A673 (cell line): ENCODE measurements around the gene HTD2. TPM values are rescaled to one million over a fixed set of nuclear protein-coding genes. Genes with fewer than 3 reads are reported as not detected.

ENCODE experiments used
- Bru-seq: library from RNA; stranded (reverse); fragments of 400-500 nt; gene quantifications from one replicate; lab custom pipeline; 2021; lab: Mats Ljungman, UMichigan
- BruChase-seq, 2 experiments: library from RNA; stranded (reverse); fragments of 400-500 nt; gene quantifications; one replicate each; lab custom pipeline; 2021; lab: Mats Ljungman, UMichigan
- BruUV-seq: library from RNA; stranded (reverse); fragments of 400-500 nt; replicated peaks from 2 replicates; lab custom pipeline; 2021; lab: Mats Ljungman, UMichigan
- CTCF ChIA-PET: fragments of 300-600 bp; sonication (Branson Sonifier 250); formaldehyde crosslinking; loops from one replicate; lab custom pipeline; 2022; ENCODE audit warnings: antibody characterized with exemption; lab: Charles Lee
- POLR2A ChIA-PET: fragments of 300-600 bp; sonication (Branson Sonifier 250); formaldehyde crosslinking; loops from one replicate; lab custom pipeline; 2022; ENCODE audit warnings: antibody characterized with exemption; ENCODE audit not compliant: low non-redundant PET; lab: Charles Lee
- DNase-seq: peaks from one replicate; pipeline ENCODE4 v3.0.0-alpha.2; 2015; ENCODE audit warnings: low spot score
- H3K27ac ChIP-seq: fragments of 200-600 bp; sonication (generic); 2 replicates; pipeline ENCODE4 v1.5.1; 2016; ENCODE audit warnings: mixed run types, low read depth, mild to moderate bottlenecking, mixed read lengths, antibody characterized with exemption, low read length; ENCODE audit not compliant: poor library complexity, severe bottlenecking
- H3K27me3 ChIP-seq: fragments of 200-600 bp; sonication (generic); replicated peaks from 2 replicates; pipeline ENCODE4 v1.6.1; 2017; ENCODE audit warnings: mixed run types, low read depth, mild to moderate bottlenecking, mixed read lengths, antibody characterized with exemption, low read length; ENCODE audit not compliant: insufficient read depth, poor library complexity
- H3K36me3 ChIP-seq: fragments of 200-600 bp; sonication (generic); 2 replicates; pipeline ENCODE4 v1.6.1; 2016; ENCODE audit warnings: mixed run types, mild to moderate bottlenecking, mixed read lengths, antibody characterized with exemption, low read length; ENCODE audit not compliant: insufficient read depth, poor library complexity, severe bottlenecking
- H3K4me1 ChIP-seq: fragments of 200-600 bp; sonication (generic); 2 replicates; pipeline ENCODE4 v1.6.1; 2017; ENCODE audit warnings: mixed run types, mild to moderate bottlenecking, mixed read lengths, antibody characterized with exemption, low read length; ENCODE audit not compliant: insufficient read depth, poor library complexity, severe bottlenecking
- H3K4me3 ChIP-seq: fragments of 200-600 bp; sonication (generic); 2 replicates; pipeline ENCODE4 v1.5.1; 2016; ENCODE audit warnings: low read depth, mixed run types, mild to moderate bottlenecking, mixed read lengths, low read length; ENCODE audit not compliant: poor library complexity, severe bottlenecking
- H3K9me3 ChIP-seq: fragments of 200-600 bp; sonication (generic); 2 replicates; pipeline ENCODE4 v1.6.1; 2016; ENCODE audit warnings: mixed run types, low read depth, mild to moderate bottlenecking, mixed read lengths, antibody characterized with exemption, low read length; ENCODE audit not compliant: poor library complexity, severe bottlenecking
- CTCF ChIP-seq: fragments of 300-800, 200-600 bp; sonication (generic); conservative IDR thresholded peaks from 2 replicates; pipeline ENCODE4 v1.5.1; 2017; ENCODE audit warnings: low read depth, mild to moderate bottlenecking, antibody characterized with exemption, low read length, moderate library complexity, mixed read lengths
- EZH2 ChIP-seq: fragments of 200-600 bp; sonication (generic); IDR thresholded peaks from 2 replicates; pipeline ENCODE4 v1.6.1; 2017; ENCODE audit warnings: borderline replicate concordance, low read depth, mild to moderate bottlenecking, mixed read lengths, antibody characterized with exemption, low read length; ENCODE audit not compliant: poor library complexity, severe bottlenecking
- intact Hi-C: fragments of 100-400 bp; cut with micrococcal nuclease; formaldehyde crosslinking; loops from one replicate; pipeline ENCODE4 v1.10.0; 2022; ENCODE audit not compliant: unreplicated experiment
- long read RNA-seq: library from polyadenylated mRNA; stranded (forward); transcript quantifications from one replicate; pipeline ENCODE4 v2.0.0, GENCODE V29; 2022
- total RNA-seq: library from RNA; stranded (reverse); gene quantifications from 2 replicates; pipeline ENCODE4 v1.2.3, GENCODE V29; 2021

HTD2 gene
- total RNA-seq: 9.0 and 9.6 TPM in 2 replicates
- Bru-seq, nascent RNA: percentile 78 among the genes with signal in this experiment
- percentile 65 among the genes with signal in this experiment for BruChase-seq, experiment 1, labeled RNA remaining after a 2-hour chase
- BruChase-seq, experiment 2, labeled RNA remaining after a 6-hour chase: percentile 75 among the genes with signal in this experiment
- long read RNA-seq, partial matches to known transcripts: 0 of 5 reads
- long read RNA-seq, other reads (novel, unspliced or antisense): 0 of 5 reads

DNA sequence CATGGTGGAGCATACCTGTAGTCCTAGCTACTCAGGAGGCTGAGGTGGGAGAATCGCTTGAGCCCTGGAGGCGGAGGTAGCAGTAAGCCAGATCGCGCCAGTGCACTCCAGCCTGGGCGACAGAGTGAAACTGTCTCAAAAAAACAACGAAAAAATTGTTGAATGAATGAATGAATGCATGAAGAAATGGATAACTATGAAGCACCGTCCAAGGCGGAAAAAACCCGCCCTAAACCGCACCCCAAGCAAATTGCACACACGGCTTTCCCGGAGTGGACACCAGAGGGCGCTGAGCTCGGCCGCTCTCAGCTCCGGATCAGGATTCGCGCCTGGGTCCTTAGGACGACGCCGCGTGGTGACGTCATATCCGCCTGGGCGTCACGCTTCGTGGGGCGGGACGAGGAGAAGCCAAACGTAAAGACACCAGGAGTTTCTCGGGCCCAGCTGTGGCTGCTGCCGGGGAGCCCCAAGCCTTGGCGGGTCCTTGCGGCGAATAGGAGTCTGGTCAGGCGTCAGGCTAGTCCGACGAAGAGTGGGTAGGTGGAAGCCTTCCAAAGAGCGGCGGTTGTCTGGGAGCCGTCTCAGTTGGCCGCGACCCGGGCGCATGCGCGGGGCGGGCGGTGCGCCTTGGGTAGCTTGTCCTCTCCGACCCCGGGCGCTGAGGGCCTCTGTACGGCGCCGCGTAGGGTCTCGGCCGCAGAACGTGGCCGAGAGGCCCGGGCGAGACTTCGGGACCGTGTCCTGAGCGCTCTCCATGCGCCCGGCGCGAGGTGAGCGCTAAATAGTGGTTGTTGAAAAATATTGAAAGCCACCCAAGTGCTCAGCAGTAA lies at the start of gene HTD2, which contains the start of gene RPP14:
TSS of gene HTD2 (plus strand) at position 639 of the 830 bp plus-strand sequence. CDS start 11,094 bp downstream, outside the sequence.
TSS of gene RPP14 (plus strand) at position 364 of the 830 bp plus-strand sequence. CDS start 4,085 bp downstream, outside the sequence.
- CTCF ChIA-PET: interaction anchor here (0.8 to 1.5 kb wide), 5 partner anchors 10 to 324 kb away, joined by 3 to 5 read pairs (median 3); no protein-coding TSS in a partner anchor
- H3K27ac ChIP-seq: peak within 1 kb of the TSS; percentile 95
- peak; percentile 80 for TF ChIP-seq CTCF
- TF ChIP-seq EZH2: no peak
- intact Hi-C loops: loop anchor here (5.0 kb wide), 4 partner anchors 69 to 326 kb away; partner anchors contain the start of gene ABHD6
- TSS peak; percentile 32 for BruUV-seq
- no peaks in the 10 kb centered on the region for H3K4me1 ChIP-seq
- peak; percentile 94 for DNase-seq
- H3K36me3 ChIP-seq: peaks cover 10% of the 10 kb centered on the region
- POLR2A ChIA-PET: no interaction called here
- peak within 1 kb of the TSS; percentile 93 for H3K4me3 ChIP-seq
- no peaks in the 10 kb centered on the region for H3K9me3 ChIP-seq
- H3K27me3 ChIP-seq: no peaks in the 10 kb centered on the region

DNA sequence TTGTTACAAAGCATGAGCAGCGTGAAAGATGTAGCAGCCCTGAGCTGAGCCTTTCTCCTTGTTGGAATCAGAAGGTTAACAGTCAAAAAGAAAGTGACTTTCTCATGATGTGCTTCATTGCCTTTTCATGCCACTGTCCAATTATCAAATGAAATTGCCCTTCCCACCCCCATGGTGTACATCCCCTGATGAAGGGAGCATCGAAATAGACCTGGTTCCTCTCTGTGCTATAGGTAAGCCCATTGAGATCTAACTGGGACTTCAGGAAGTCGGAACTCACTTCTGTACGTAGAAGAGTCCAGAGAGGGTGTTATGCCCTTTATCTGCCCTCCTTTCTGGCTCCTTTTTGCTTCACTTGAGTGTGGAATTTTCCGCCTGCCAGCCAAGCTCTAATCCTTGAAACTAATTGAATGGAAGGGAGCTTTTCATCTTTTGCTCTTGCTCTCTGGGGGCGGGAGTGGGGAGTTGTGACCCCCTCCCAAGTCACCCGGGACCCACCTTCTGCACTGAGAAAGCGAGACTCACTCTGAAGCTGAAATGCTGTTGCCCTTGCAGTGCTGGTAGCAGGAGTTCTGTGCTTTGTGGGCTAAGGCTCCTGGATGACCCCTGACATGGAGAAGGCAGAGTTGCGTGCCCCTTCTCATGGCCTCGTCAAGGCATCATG lies 47.8 kb upstream of the HTD2 start:
- Histone ChIP-seq H3K36me3 (peaks cover 79% of the 10 kb centered on the region), H3K27ac (peak overlapping the region; percentile 63), H3K4me3 (no peak overlapping the region), H3K9me3 (no peaks in the 10 kb centered on the region), H3K4me1 (peaks cover 28% of the 10 kb centered on the region), H3K27me3 (no peaks in the 10 kb centered on the region)
- CTCF ChIA-PET: no interaction called here
- POLR2A ChIA-PET: no interaction called here
- no peak for DNase-seq
- no TSS peak for BruUV-seq
- intact Hi-C loops: no loop called here
- TF ChIP-seq EZH2 (no peak), CTCF (no peak)

- intact Hi-C loops: no loop called here
- no TSS peak for BruUV-seq
- Histone ChIP-seq H3K9me3 (no peaks in the 10 kb centered on the region), H3K36me3 (peaks cover 74% of the 10 kb centered on the region), H3K4me1 (peaks cover 25% of the 10 kb centered on the region), H3K4me3 (no peak overlapping the region), H3K27ac (peak overlapping the region; percentile 65), H3K27me3 (no peaks in the 10 kb centered on the region)
- no peak for DNase-seq
- TF ChIP-seq CTCF (no peak), EZH2 (no peak)
- ChIA-PET POLR2A (no interaction called here), CTCF (no interaction called here)
These were observed 46.0 kb upstream of the HTD2 start for GRCh38 chr3:58260261-58260731.
